Panc1 (cell line): ENCODE measurements around the gene THRAP3. TPM values are rescaled to one million over a fixed set of nuclear protein-coding genes. Genes with fewer than 3 reads are reported as not detected.

Source experiments
- ATAC-seq: fragments of 200-7000 bp; cut with Tn5 transposase; 2 replicates; pipeline ENCODE4 v1.9.1; 2020; ENCODE audit warnings: mild to moderate bottlenecking, moderate library complexity
- BruUV-seq: library from RNA; stranded (reverse); fragments of 400-500 nt; replicated peaks from 2 replicates; lab custom pipeline; 2021; lab: Mats Ljungman, UMichigan
- CTCF ChIA-PET: fragments of 300-600 bp; sonication (Branson Sonifier 250); formaldehyde crosslinking; loops from one replicate; lab custom pipeline; 2022; ENCODE audit warnings: antibody characterized with exemption; lab: Charles Lee
- POLR2A ChIA-PET: fragments of 300-600 bp; sonication (Branson Sonifier 250); formaldehyde crosslinking; loops from one replicate; lab custom pipeline; 2022; ENCODE audit warnings: antibody characterized with exemption; lab: Charles Lee
- DNase-seq: peaks from one replicate; pipeline ENCODE4 v3.0.0-alpha.2; 2010; ENCODE audit warnings: low read depth, low spot score
- H3K27ac ChIP-seq: 2 replicates; pipeline ENCODE4 v1.5.1; 2011; ENCODE audit warnings: mild to moderate bottlenecking, low read length, inconsistent platforms
- H3K27me3 ChIP-seq: fragments of 200-500 bp; sonication (Bioruptor generic); 2 replicates; pipeline ENCODE4 v1.6.0; 2014; ENCODE audit warnings: low read length, inconsistent platforms; ENCODE audit not compliant: control insufficient read depth, insufficient read depth
- H3K36me3 ChIP-seq: fragments of 200-500 bp; sonication (Bioruptor generic); 2 replicates; pipeline ENCODE4 v1.5.1; 2014; ENCODE audit warnings: inconsistent platforms, mild to moderate bottlenecking, low read length, moderate library complexity; ENCODE audit not compliant: control insufficient read depth, insufficient read depth
- H3K4me1 ChIP-seq: 2 replicates; pipeline ENCODE4 v1.5.1; 2011; ENCODE audit warnings: inconsistent platforms, mild to moderate bottlenecking, low read length, moderate library complexity; ENCODE audit not compliant: control insufficient read depth, insufficient read depth
- H3K4me3 ChIP-seq, 2 experiments: 2 replicates each; pipeline ENCODE4 v1.5.1; 2011 to 2012; ENCODE audit warnings: low read depth in 2 of 2, low read length in 2 of 2, mild to moderate bottlenecking in 2 of 2, inconsistent platforms in 1 of 2, moderate library complexity in 1 of 2
- H3K9me3 ChIP-seq: fragments of 200-500 bp; sonication (Bioruptor generic); 2 replicates; pipeline ENCODE4 v1.5.1; 2014; ENCODE audit warnings: low read depth, mild to moderate bottlenecking, inconsistent platforms, low read length, moderate library complexity; ENCODE audit not compliant: control insufficient read depth, insufficient read depth
- CTCF ChIP-seq: fragments of 450-650 bp; IDR thresholded peaks from 2 replicates; pipeline ENCODE4 v1.5.1; 2017; ENCODE audit warnings: mild to moderate bottlenecking
- POLR2AphosphoS5 ChIP-seq: IDR thresholded peaks from 2 replicates; pipeline ENCODE4 v1.6.1; 2012; ENCODE audit warnings: mild to moderate bottlenecking, low read depth, low read length, moderate library complexity
- REST ChIP-seq, 2 experiments: IDR thresholded peaks; 2 replicates each; pipeline ENCODE4 v1.6.1; 2011 to 2012; ENCODE audit warnings: low read depth in 2 of 2, control low read depth in 1 of 2, low read length in 1 of 2, mild to moderate bottlenecking in 1 of 2, moderate library complexity in 1 of 2; ENCODE audit not compliant: insufficient read depth in 1 of 2
- SIN3A ChIP-seq: IDR thresholded peaks from 2 replicates; pipeline ENCODE4 v1.6.1; 2012; ENCODE audit warnings: low read depth, mild to moderate bottlenecking, low read length, moderate library complexity, borderline replicate concordance; ENCODE audit not compliant: insufficient read depth
- TCF7L2 ChIP-seq: IDR thresholded peaks from 2 replicates; pipeline ENCODE4 v1.6.1; 2011; ENCODE audit warnings: mild to moderate bottlenecking, low read depth, low read length, inconsistent platforms
- in situ Hi-C: cut with HindIII; loops from 2 replicates; pipeline ENCODE4 v1.10.0; 2016; ENCODE audit warnings: low sequenced_read_pairs, low pct_unique_long_range_greater_than_20kb
- intact Hi-C: fragments of 100-400 bp; cut with micrococcal nuclease; formaldehyde crosslinking; loops from one replicate; pipeline ENCODE4 v1.10.0; 2022; ENCODE audit not compliant: unreplicated experiment
- total RNA-seq: library from RNA; stranded (reverse); gene quantifications from one replicate; pipeline ENCODE4 v1.2.1, GENCODE V29; 2021; ENCODE audit not compliant: unreplicated experiment

Gene THRAP3
- total RNA-seq, 1 experiment from 2014 or later = 114 TPM

GRCh38 chr1:36304970-36305914, 81.0 kb downstream of the THRAP3 start:
- Histone ChIP-seq H3K36me3 (peaks cover 20% of the 10 kb centered on the region), H3K9me3 (no peaks in the 10 kb centered on the region), H3K27ac (no peak overlapping the region), H3K27me3 (no peaks in the 10 kb centered on the region), H3K4me3 (no peak overlapping the region), H3K4me1 (peaks cover 18% of the 10 kb centered on the region)
- no TSS peak for BruUV-seq
- POLR2A ChIA-PET = interaction anchor here (0.7 kb wide), 1 partner anchor 23 kb away, joined by 3 read pairs; no protein-coding TSS in a partner anchor
- intact Hi-C loops = no loop called here
- ATAC-seq (no peak), DNase-seq (no peak)
- in situ Hi-C loops = no loop called here
- TF ChIP-seq POLR2AphosphoS5 = no peak
- TF ChIP-seq TCF7L2 = no peak
- TF ChIP-seq REST (IDR thresholded peaks at IDR 0.05; ENCODE audit: insufficient read depth in 1 of 2, low read depth in 2 of 2, low read length in 1 of 2) = no peak
- TF ChIP-seq CTCF = no peak
- no peak for TF ChIP-seq SIN3A
- CTCF ChIA-PET = interaction anchor here (1.3 to 1.5 kb wide), 2 partner anchors 20 to 156 kb away, joined by 5 to 6 read pairs; partner anchors contain the start of gene TRAPPC3

- in situ Hi-C loops = no loop called here
- TF ChIP-seq TCF7L2 (no peak), REST (IDR thresholded peaks at IDR 0.05; ENCODE audit: insufficient read depth in 1 of 2, low read depth in 2 of 2, low read length in 1 of 2) (no peak), CTCF (no peak), POLR2AphosphoS5 (no peak), SIN3A (no peak)
- H3K27ac ChIP-seq = peak overlapping the region; percentile 67; the same call in 1 of the 2 replicates
- no peaks in the 10 kb centered on the region for H3K27me3 ChIP-seq
- H3K9me3 ChIP-seq = no peaks in the 10 kb centered on the region
- no peak for DNase-seq
- H3K36me3 ChIP-seq = peaks cover 16% of the 10 kb centered on the region
- BruUV-seq = no TSS peak
- intact Hi-C loops = no loop called here
- H3K4me3 ChIP-seq = peak overlapping the region; percentile 65 to 85; a peak in 3 of 4 replicates
- peak; percentile 7 for ATAC-seq
- H3K4me1 ChIP-seq = peaks cover 15% of the 10 kb centered on the region
- CTCF ChIA-PET = interaction anchor here (0.7 to 1.5 kb wide), 3 partner anchors 20 to 156 kb away, joined by 3 to 6 read pairs (median 5); partner anchors contain the start of gene TRAPPC3
- POLR2A ChIA-PET = interaction anchor here (0.7 kb wide), 1 partner anchor 23 kb away, joined by 3 read pairs; no protein-coding TSS in a partner anchor
Observed at GRCh38 chr1:36305915-36306209, 81.6 kb downstream of the THRAP3 start.
